HG03354 (cell line): Measurements from ENCODE around the gene JMJD1C.
"Not testable (repeated sequence)": the region's sequence is repeated elsewhere in the genome, so short reads cannot be mapped to it uniquely, and the experiment has no call there.

Experiments
- ATAC-seq: cut with Tn5 transposase; IDR thresholded peaks from one replicate; pipeline ENCODE4 v1.9.1; 2021; ENCODE audit warnings: mild to moderate bottlenecking; ENCODE audit not compliant: unreplicated experiment, poor library complexity, severe bottlenecking

The JMJD1C gene

DNA sequence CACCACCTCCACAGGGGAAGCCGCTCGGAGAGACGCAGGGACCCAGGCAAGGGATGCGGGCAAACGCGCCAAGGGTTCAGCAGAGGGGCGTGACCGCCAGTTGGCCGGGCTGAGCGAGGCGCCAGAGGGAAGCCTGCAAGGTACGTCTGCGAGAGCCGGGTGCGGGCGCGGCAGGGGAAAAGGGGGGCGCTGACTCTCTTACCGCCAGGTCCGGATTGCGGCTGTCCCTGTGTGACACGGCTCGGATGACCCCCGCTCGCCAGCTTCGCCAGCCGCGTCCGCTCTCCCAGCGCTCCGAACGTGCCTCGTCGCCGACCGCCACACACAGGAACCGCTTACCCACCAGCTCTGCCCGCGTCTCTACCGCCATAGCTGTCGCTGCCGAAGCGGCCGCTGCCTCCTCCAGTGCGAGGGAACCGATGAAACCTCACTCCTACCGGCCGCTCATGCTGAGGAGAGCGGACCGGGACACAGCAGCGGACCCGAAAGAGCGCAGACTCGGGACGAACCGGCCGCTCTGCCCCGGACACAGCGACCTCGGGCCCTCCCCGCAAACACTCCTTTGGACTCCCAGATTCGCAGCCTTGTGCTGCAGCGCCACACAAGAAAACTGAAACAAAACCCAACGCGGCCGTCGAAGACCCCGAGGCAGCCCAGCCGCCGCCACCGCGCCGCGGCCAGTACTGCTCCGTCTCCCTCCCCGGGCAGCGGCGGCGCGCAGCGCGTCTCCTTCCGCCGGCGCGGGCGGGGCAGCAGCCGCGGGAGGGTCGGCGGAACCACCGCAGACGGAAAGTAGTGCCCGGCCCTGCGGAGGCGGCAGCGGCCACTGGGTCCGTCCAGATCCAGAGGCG is at the start of gene JMJD1C:
Gene JMJD1C, minus strand, starts transcription at position 685 of the 851 bp plus-strand sequence. Its CDS starts 315 bp downstream, at position 370.
- peak; percentile 76 for ATAC-seq

DNA sequence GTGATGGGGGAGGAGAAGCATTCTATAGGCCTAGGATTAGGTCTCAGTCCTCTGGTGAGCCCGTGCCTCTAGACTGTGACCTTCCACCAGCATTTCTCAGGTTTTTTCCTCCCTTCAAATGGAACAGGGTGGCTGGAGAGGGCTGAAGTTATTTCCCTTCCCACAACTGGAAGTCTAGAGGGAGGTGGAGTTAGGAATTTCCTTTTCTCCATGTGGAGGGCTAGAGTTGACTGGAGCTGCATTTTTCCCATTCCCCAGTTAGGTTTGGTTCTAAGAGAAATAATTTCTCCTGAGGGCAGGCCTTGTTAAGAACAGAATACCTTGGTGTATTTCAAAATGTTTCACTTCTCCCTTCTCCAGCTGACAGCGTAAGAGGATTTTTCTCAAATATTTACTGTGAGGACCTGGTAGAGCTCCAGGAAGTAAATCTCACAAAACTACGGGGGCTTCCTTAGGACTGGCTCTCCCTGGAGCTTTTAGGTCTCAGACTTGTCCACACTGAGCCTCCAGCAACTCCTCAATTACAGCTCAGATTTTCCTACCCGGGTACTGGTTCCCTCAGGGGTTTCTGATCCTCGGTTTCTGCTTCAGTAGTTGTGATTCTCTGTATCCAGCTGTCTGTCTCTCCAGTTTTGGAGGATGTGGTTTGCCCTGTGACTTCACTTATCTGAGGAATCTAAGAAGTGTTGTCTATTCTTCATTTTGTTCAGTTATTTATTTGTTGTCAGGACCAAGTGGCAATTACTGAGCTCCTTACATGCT is 49.4 kb upstream of the JMJD1C start:
- no peak for ATAC-seq

- no peak for ATAC-seq
Observed at GRCh38 chr10:63506554-63506953, 40.8 kb upstream of the JMJD1C start.

- ATAC-seq: no peak
Observed at GRCh38 chr10:63505562-63505961, 39.8 kb upstream of the JMJD1C start.

DNA sequence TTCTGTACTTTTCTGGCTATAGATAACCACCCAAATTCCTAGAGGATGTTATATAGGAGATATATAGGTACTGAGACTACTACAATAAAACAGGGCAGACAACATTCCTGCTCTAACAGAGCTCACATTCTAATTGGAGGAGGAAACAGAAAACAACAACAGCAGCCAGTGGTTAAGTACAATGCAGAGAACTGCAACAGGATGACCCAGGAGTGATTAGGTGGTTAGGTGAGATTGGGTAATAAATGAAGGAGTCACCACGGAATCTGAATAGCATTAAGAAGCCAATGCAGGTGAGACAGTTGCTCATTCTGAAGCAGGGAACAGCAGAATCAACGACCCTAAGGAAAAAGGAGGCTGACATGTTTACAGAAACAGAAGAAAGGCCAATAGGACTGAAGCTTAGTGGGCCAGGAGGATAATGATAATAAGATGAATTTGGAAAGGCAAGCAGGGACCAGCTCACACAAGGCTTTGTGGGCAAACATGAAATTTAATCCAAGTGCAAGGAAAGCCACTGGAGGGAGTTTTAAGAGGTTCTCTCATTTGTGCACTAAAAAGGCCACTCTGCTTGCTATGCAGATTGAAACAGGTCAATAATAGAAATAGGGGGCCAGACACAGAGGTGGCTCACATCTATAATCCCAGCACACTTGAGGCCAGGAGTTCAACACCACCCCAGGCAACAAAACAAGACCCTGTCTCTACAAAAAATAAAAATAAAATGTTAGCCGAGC is 38.5 kb upstream of the JMJD1C start:
- no peak for ATAC-seq

DNA sequence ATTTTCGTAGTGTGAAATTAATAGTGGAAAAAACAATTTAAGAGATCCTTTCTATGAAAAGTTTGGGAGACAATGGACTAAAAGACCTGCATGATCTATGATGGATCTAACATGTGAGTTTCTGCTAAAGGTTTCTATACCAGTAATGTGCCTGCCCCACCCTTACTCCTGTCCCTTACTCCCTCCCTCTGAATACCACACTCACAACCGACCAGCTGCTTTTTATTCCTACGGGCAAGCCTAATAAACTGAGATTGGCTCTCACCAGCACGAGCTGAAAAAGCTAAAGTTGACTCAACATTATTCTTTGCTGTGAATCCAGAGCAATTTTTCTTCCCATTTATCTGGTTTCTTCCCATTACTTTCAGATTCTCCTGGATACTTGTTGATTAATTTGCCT is 37.6 kb upstream of the JMJD1C start:
- ATAC-seq: no peak

GRCh38 chr10:63502832-63503231 is 37.1 kb upstream of the JMJD1C start:
- no peak for ATAC-seq

DNA sequence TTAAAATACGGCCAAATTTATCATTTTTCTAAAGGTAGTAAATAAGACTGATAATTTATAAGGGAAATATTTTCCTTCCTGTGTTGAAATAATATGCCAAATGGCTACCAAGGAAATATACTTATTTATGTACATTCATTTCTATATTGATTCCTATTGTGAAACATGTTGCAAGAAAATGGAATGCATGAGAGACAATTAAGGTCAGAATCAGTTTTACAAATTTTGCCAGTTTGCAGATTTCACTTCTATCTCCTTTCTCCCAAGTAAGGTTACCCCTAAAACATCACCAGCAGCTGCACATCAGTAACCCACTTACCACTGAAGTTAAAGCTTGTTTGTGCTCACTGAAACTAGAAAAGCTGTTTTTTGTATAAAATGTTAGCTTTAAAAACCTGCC is 36.2 kb upstream of the JMJD1C start:
- ATAC-seq: no peak

DNA sequence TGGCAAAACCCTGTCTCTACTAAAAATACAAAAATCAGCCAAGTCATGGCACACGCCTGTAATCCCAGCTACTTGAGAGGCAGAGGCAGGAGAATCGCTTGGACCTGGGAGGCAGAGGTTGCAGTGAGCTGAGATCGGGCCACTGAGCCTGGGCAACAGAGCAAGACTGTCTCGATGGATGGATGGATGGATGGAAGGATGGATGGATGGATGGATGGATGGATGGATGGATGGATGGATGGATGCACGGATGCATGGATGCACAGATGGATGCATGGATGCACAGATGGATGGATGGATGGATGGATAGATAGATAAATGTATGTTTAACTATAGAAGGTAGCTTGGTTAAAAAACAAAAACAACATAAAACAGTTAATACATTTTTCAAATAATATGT is 34.8 kb upstream of the JMJD1C start:
- not testable (repeated sequence) for ATAC-seq

- ATAC-seq: no peak
Observed at GRCh38 chr10:63498665-63499064, 32.9 kb upstream of the JMJD1C start.

DNA sequence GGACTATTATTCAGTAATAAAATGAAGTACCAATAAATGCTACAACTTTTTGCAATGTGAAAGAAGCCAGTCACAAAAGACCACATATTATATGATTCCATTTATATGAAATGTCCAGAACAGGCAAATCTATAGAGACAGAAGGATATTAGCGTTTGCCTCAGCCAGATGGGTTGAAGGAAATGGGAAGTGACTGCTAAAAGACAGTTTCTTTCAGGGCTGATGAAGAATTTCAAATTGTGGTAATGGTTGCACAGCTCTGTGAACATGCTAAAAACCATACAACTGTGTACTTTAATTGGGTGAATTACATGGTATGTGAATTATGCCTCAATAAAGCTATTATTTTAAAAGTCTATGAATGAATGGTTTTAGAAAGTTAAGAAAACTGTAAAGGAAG is 31.5 kb upstream of the JMJD1C start:
- no peak for ATAC-seq

DNA sequence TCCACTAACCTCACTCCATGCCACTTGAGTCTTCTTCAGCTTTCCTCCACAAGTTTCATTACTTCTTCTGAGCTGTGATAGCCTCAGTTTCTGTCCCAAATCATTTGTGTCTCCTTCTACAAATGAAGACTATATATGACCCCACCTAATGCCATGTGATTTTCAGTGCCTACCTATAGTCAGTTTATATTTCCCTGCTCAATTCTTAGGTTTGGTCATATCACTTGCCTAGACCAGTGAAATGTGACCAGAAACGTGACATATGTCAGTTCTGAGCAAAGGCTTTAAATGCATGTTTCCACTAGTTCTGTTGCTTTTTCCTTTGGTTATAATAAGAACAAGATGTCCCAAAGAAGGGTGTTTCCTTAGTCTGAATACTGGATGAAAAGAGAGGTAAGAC is 30.8 kb upstream of the JMJD1C start:
- no peak for ATAC-seq

DNA sequence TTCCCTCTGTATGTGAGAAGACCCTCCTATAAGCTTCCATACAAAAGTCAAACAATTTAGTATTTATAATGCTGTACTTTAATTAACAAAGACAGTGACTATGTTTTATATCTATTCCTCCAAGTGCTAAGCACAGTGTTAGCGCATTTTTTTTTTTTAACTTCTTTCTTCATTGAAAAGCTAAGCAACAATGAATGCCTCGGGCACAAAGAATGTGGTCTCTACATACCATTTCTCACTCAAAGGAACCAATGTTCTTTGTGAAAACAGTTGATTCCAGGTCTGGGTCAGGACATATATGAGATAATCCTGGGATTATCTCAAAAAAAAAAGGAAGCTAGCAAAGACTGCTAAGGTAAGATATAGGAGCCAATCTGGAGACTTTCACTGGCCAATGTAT is 29.2 kb upstream of the JMJD1C start:
- ATAC-seq: no peak

GRCh38 chr10:63493004-63493403 is 27.2 kb upstream of the JMJD1C start:
- ATAC-seq: no peak

GRCh38 chr10:63492317-63492690 is 26.5 kb upstream of the JMJD1C start:
- not testable (repeated sequence) for ATAC-seq

DNA sequence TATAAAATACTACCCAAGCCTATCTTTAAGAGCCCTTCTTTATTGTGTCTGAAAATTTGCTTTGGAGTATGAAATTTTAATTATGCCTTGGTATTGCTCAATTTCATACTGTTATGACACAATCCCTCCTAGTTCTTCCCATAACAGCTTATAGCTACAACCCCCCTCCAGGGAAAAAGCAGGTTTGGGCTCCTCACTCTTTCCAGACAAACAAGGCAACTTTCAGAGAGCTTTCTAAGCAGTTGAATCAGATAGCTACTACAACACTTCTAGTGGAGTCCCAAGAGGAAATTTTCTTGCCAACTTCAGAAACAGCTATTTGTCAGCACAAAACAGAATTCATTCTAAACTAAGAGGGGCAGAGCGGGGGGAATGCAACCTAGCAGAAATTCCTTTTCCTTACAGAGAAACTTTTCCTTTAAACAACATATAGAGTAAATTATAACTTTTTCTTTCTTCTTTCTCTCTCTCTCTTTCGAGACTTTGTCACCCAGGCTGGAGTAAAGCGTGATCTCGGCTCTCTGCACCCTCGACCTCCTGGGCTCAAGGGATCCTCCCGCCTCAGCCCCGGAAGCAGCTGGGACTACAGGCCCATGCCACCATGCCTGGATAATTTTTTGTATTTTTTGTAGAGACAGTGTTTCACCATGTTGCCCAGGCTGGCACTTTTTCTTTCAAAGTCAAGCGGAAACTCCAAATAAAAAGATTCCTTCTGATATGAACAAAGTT is 26.0 kb upstream of the JMJD1C start:
- no peak for ATAC-seq

- no peak for ATAC-seq
Observed at GRCh38 chr10:63489838-63490237, 24.1 kb upstream of the JMJD1C start.

- ATAC-seq: no peak
Observed at GRCh38 chr10:63487990-63488389, 22.2 kb upstream of the JMJD1C start.

DNA sequence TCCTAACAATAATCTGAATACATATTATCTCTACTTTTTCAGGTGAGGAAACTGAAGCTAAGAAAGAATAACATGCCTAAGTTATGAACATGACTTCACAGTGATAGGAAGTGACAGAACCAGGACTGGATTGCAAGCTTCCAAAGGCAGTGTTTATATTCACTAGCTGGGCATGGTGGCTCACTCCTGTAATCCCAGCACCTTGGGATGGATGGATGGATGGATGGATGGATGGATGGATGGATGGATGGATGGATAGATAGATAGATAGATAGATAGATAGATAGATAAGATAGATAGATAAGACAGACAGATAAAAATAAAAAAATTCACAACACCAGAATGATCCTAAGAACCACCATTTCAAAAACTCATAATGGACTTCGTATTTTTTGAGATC is 18.2 kb upstream of the JMJD1C start:
- ATAC-seq: no peak
